Measurements from ENCODE around the gene ADPRHL1.
"Not testable (repeated sequence)": the region's sequence is repeated elsewhere in the genome, so short reads cannot be mapped to it uniquely, and the experiment has no call there.

ADPRHL1 gene

DNA sequence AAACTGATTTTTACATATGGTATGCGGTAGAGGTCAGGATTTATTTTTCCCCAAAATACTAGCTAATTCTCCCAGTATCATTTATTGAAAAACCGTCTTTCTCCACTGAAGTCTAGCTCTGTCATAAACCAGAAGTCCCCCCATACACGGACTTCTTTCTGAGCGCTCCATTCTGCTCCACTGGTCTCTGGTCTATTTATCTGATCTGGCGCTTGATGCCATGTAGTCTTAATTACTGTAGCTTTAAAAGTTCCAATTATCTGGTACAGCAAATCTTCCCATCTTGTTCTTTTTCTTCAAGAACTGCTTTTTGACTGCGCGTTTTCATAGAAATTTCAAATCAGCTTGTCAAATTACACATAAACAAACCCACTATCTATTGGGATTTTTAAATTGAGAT, 23.5 kb upstream of the ADPRHL1 start:
- no peak for DNase-seq

DNA sequence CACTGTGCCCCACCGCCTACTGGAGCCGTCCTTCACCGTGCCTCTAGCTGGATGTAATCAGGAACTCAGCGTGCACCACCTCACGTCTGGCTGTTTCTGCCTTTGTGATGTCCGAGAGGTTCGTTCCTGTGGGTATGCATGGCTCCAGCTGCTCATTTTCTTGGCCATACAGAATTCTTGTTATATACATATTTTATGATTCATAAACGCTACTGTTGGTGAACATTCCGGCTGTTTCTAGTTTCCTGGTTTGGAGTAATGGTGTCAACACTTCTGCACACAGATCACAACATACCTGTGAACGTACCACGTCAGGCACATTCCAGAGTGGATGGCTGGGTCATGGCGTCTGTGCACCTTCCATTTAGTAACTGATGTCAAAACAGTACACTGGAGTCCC, 22.6 kb upstream of the ADPRHL1 start:
- no peak for DNase-seq

DNA sequence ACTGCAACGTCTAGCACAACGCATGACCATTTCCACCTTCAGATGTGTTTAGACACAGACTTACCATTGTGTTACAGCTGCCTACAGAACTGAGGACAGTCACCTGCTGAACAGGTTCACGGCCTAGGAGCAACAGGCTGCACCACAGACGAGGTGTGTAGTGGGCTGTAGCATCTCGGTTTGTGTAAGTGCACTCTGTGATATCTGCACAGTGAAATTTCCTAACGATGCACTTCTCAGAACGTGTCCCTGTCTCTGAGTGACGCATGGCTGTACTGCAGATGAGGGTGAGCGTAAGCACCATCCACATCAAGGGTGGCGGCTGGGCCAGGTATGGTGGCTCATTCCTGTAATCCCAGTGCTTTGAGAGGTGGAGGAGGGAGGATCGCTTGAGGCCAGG, 22.0 kb upstream of the ADPRHL1 start:
- DNase-seq: no peak

DNA sequence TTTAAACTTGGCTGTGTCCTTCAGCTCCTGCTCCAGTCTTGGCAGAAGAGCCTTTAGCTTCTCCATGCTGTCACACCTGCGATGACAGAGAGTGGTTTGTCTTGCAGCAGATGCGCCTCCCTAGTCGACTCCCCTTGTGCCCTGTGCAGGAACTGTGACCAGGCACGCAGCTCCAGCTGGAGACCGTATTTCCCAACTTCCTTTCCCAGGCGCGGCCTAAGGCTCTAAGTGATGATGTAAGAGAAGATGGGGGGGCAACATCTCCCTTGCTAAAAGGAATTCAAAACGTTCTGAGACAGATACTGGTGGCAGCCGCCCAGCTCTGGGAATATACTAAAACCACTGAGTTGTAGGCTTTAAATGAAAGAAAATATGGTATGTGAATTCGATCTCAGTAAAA, 20.9 kb upstream of the ADPRHL1 start:
- DNase-seq: no peak

DNA sequence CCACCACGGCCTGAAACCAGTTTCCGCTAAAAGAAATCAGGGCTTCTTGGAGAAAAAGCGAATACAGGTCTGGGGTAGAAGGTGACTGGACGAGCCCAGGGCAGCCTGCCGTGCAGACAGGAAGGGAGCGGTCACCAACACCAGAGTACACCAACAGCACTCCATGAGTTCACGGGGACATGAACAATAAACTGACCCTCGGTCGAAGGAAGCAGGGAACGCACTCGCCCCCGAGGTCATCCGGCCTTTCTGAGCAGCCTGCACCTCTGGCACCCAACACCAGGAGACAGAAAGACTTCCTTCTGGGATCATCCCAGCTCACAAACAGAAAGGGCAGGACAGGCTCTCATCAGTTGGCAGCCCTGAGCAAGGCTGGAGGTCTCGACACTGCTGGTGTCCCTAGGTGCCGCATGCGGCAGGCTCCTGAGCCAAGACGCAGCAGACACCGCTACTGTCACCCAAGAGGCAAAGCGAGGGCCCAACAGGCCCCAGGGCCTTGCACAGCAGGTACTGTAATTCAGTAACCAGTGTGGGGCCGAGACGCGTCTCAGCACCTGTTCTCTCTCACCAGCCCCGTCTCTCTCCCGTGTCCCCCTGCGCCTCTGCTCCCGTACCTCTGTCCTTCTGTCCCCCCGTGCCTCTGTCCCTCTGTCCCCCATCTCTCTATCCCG, 19.2 kb upstream of the ADPRHL1 start:
- DNase-seq: no peak

DNA sequence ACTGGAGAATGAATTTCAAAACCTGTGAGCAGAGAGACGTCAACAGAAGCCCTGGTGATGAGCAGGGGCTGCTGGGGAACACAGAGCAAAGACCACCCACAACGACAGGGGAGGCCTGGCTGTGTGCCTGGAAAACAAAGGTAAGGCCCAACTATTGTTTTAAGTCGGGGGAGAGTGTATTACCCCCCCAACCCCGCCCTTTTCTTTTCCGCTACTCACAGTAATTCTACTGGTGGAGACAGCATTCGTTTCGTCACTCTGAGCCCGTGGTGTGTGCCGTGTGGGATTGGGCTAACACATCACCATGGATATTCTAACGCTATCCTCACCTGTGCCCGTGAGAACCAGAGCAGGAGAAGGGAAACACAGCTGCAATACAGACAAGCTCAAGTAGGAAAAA, 18.6 kb upstream of the ADPRHL1 start:
- no peak for DNase-seq

DNA sequence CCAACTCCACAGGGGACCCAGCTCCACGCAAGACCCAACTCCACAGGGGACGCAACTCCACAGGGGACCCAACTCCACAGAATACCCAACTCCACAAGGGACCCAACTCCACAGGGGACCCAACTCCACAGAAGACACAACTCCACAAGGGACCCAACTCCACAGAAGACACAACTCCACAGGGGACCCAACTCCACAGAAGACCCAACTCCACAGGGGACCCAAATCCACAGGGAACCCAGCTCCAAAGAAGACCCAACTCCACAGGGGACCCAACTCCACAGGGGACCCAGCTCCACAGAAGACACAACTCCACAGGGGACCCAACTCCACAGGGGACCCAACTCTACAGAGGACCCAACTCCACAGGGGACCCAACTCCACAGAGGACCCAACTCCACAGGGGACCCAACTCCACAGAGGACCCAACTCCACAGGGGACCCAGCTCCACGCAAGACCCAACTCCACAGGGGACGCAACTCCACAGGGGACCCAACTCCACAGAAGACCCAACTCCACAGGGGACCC, 17.4 kb upstream of the ADPRHL1 start:
- not testable (repeated sequence) for DNase-seq

DNA sequence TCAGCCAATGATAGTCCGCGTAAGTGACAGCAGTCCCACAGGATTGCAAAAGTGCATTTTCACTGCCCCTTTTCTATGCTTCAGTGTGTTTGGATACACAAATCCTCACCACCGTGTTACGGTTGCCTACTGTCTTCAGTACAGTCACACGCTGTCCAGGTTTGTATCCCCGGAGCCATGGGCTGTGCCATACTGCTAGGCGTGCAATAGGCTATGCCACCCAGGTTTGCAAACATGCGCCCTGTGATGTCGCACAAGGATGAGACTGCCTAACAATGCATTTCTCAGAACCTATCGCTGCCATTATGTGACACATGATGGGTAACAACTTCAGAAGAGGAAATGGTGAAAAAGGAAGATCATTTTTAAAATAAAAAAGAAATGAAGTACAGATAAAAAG, 16.8 kb upstream of the ADPRHL1 start:
- no peak for DNase-seq

DNA sequence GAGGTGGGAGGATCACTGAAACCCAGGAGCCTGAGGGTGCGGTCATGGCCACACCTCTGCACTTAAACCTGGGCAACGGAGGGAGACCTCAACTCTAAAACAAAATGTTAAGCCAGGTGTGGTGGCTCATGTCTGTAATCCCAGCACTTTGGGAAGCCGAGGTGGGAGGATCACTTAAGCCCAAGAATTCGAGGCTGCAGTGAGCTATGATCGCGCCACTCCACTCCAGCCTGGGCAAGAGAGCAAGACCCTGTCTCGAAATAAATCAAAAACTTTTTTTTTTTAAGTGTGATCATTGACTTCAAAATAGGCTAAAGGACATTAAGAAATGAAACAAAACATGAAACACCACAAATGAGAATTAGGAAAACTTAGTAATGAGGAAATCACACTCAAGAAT, 16.3 kb upstream of the ADPRHL1 start:
- DNase-seq: no peak

DNA sequence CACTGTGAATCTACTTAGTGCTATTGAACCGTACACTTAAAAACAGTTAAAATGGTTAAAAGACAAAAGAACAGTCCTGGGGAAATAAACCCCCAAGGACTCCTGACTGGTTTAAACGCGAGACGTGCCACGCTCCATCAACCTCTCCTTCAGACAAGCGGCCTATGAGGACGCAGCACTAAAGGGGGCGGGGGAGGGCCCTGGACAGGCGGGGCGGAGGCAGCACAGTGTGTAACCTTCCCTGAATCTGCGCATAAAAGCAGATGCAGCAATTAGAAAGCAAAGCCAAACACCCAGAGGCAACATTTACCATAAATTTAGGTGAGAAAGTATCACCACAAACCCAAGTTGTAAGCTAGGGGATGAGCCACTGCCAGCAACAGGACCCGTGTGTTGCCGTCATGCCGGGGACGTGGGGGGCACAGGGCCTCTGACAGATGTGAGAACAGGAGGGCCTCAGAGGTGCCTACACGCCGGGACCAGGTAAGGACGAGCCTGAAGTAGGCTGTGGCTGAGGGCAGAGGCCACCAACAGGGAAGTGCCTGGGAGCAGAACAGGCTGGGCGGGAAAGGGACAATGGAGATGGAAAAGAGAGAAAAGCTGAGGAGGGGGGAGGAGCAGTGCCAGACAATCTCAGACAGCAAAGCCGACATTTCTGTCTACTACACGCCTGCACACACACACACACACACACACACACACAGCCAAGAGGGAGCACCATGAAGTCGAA, 15.3 kb upstream of the ADPRHL1 start:
- no peak for DNase-seq

DNA sequence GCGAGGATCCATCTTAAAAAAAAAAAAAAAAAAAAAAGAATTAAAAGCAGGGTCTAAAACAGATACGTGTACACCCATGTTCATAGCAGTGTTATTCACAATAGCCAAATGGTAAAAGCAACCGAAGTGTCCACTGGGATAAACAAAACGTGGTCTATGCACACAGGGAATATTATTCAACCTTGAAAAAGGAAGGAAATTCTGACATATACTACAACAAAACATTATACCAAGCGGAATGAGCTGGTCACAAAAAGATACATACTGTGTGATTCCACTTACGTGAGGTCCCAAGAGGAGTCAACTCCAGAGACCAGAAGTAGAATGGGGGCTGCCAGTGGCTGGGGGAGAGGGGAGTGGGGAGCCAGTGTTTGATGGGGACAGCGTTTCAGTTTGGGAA, 14.7 kb upstream of the ADPRHL1 start:
- DNase-seq: no peak

DNA sequence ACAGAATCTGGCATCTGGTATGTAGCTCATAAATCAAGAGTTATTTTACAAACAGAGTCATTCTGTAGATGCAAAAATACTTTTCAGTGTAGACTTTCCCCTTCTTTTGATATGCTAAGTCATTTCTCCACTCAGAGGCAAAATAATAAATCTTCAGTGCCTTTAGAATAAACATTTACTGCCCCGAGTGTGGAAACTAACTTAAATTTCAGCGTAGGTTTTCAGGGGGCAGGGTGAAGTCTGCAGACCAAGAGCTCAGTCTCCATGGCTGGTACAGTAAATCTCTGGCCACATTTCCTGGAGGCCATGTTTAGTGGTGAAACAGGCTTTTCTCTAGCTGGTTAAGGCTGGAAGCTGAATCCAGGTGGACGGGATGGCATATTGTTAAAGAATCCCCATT, 13.1 kb upstream of the ADPRHL1 start:
- DNase-seq: no peak

DNA sequence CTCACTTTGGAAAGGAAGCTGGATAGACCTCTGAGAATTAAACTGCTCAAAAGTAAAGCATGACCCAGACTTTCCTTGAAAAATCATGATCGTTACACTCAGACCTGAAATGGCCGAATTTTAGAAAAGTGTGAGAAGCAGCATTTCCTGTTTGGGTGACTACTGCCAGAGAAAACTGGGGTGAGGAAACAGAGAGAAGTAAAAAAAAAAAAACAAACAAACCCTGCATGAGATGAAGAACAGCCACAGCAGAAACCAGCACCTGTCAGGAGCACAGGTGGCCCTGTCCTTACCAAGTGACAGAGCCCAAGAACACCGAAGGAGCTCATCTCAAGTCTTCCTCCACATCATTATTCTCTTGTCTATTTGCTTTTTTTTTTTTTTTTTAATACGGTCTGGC, 12.0 kb upstream of the ADPRHL1 start:
- no peak for DNase-seq

DNA sequence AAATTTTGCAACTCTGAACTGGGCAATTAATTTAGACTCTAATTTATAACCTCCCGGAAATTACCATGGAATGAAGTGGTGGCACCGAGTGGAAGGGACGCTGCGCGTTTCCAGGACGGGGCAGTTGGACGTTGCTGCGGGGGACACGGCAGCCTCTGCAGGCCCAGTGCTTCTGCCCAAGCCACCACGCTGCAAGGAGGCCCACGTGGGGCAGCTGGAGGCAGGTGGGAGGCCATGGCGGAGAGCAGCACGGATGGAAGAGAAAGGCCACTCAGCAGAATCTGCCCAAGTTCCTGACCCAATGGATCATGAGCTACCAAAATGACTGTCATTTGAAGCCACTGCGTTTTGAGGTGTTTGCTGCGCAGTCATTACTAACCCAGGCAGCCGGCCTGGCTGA, 11.2 kb upstream of the ADPRHL1 start:
- DNase-seq: no peak

DNA sequence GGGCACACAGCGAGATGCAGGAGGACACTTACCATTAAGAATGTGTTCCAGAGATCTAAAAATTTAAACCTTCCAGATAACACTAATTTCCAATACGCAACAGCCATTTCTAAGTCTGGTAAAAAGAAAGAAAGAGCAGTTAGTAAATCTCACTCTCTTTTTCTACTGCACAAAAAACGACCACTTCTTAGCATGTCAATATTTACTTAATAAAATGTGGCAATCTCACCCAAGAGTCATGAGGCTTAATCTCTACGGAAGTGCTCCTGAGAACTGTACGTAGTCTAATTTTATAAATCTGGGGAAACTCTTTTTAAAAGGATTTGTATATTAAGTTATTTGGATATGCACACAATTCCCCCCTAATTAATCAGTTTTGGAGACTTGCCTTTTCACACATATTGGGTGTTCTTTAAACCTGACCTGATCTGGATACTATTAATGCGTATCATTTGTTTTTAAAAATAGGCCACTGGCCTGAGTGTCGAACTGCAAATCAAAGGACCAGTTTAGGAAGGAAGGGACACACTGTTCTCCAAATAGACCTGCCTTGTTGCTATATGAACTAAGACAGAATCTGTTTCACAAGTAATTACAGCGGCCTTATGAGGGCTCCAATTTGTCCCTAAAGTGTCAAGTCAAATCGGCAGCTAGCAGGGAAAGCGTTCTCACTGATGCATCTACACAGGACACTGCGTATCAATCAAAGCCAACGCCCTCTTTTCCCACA, 7.9 kb upstream of the ADPRHL1 start:
- no peak for DNase-seq

DNA sequence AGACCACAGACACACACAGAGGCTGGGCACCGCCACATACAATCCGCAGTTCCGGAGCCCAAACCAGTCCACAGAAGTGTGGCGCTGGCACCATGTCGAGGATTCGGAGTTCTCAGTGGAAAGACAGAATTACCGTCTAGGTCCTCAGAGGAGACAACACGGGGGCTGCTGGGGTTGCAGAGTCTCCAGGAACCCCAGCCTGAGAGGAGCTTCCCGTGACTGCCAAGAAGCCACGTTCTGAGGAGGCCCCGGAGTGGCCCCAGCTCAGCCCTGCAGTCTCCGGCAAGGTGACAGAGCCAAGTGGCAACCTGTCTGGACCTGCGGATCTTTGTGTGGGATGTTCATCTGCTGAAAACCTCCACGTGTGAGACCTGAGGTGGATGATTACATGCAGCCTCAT, 7.3 kb upstream of the ADPRHL1 start:
- DNase-seq: no peak

DNA sequence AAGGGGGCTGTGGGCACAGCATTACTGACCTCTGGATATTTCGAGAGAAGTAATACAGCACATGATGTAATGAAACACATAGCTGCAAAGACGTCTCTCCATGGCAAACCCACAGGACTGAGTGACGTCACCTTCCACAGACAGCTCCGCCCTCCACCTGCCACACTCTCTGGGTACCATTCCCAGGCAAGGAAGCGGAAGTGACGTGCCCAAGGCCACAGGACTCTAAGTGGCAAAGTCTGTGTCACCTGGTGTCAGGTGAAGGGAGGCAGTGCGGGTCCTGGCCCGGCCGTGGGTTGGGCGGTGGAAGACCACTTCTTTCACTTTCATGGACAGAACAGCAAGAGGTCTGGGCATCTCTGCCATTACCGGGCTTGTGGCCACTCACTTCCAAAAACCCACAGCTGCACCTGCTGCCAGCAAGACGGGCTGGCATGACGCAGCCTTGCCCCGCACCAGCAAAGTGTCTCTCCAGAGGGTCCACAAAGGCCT, 6.8 kb upstream of the ADPRHL1 start:
- DNase-seq: no peak

DNA sequence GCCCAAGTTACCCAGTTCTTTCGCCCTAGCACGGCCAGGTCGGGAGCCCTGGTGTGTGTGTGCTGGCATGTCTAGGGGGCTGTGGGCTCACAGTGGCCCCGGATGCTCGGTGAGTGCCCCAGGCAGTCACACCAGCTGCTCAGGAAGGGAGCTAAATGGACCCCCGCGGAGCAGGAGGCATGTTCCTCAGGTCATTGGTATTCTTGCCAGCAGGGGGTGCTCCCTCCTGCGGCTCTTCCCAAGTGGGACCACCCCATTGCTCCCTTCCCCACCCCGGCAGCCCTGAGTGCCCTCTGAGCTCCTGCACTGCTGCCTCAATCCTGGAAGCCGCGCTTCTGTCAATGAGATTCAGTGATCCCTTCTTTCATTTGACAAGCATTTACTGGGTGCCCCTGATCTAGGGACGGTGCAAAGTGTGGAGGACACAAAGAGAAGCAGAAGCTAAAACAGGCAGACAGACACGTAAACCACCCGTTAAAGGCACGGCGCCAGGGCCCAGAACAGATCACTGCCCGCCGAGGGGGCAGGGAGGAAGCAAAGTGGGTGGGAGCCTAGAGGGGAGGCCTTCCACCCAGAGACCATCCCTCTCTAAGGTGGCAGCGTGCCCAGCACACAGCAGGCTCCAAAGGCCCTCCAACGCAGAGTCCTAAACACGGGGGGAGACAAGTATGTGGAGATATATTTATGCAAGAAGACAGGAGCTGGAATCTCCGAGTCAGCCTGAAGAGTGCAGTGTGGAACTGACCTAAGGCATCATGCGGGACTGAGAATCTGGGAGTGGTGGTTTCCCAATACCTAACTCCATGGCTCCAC, 5.2 kb upstream of the ADPRHL1 start:
- DNase-seq: no peak

DNA sequence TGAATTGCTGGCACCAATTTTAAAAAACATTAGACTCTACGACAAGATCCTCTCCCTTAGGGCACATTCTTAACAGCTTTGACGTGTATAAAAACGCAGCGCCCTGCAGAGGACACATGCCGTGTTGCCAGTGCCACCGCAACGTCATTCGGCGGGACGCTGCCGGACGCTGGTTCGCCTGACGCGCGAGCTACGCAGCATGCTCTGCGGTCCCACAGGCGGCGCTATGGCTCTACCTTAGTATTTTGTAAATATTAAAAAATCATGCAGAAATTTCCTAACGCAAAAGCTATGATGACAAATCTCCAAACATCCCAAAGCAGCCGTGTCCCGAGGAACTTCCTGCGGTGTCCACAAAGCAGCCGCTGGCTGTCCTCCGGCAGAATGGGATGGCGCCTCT, 4.2 kb upstream of the ADPRHL1 start:
- no peak for DNase-seq

DNA sequence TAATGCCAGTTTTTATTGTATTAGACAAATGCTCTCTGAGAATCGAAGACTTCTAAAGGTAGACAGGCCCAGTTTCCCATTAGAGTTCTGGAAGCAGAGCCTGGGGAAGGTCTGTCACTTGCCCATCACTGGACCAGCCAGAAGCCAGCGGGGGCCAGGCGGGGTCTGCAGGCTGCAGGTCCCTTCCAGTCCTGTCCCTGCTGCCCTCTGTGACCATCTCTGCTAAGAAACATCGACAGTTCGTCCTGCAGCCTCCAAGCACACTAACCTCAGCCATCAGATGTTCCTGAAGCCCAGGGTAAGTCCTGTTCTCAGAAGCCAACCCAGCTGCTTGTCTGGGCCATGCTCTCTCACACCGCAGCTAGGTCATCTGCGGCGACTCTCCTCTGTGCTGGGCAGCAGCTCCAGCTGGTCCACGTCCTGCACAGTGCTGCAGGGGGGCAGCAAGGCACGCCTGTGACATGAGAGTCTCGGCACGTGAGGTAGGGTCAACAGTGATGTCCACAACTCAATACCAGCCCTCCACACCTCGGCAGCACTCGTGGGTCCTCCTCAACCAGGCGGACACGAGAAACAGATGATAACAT, 2.9 kb upstream of the ADPRHL1 start:
- no peak for DNase-seq

DNA sequence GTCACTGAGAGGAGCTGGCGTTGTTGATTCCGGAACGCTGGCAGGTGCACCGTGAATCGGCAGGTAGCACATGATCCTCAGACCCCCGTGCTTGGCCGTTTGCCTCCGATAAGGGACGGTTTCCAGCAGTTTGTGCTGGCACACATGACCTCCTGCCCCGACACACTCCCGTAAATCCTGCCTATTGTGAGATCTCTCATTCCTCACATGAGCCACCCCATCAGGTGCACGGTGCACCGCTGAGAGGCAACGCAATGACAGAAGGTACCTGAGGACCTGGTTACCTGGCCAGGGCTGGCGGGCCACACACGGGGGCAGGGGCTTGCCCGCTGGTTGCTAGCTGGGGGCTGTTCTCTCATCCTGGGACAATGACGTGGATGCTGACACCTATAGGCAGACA, 2.1 kb upstream of the ADPRHL1 start:
- DNase-seq: no peak

DNA sequence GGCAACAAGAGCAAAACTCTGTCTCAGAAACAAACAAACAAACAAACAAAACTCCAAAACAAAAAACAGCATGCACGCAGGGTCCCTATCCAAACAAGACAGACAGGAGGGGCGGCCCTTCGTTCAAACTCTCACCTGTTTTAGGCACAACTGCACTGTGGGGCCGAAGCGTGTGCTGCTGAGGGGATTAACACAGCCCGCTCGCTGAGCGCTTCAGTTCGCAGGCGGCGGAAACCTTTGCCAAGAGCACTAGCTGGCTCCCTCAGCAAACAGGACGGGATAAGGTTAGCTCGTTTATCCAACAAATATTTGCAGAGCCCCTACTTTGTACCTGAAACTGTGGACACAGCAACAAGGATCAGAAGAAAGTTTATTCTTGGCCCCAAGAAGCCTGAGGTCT, 1.6 kb upstream of the ADPRHL1 start:
- DNase-seq: no peak

DNA sequence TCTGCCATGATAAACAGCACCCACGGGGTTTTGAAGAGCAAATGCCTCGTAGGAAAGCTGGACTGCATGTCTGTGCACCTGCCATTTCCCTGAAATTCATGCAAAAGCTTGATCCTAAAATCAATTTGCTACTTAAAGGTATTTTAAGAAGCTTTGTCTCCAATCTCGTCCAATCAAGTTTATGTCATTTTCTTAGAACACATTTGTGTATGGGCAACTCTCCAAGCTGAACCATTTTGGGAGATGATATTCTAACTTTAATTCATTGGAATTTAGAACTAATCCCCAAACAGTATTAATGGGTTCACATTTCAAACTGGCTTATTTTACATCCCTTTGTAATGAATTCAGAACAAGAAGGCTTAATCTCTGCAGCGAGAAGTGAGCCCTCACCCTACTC, 822 bp downstream of the ADPRHL1 start:
- DNase-seq: no peak
